HepG2 (cell line): ENCODE results near the gene PLEKHG4B. TPM values are rescaled to one million over a fixed set of nuclear protein-coding genes. Genes with fewer than 3 reads are reported as not detected.

ENCODE experiments used
- ARNT ChIP-seq: fragments of 450-650 bp; IDR thresholded peaks from 2 replicates; pipeline ENCODE4 v1.6.1; 2017
- CCDC6 ChIP-seq: sonication (generic); formaldehyde crosslinking; IDR thresholded peaks from 2 replicates; pipeline ENCODE4 v1.8.1; 2022; ENCODE audit warnings: mild to moderate bottlenecking, missing genetic modification reagents, moderate library complexity
- CEBPG ChIP-seq: IDR thresholded peaks from 2 replicates; pipeline ENCODE4 v1.6.1; 2016
- KMT2B ChIP-seq: IDR thresholded peaks from 2 replicates; pipeline ENCODE4 v1.6.1; 2016; ENCODE audit warnings: missing genetic modification reagents, missing compliant biosample characterization
- PHF20 ChIP-seq: sonication (generic); formaldehyde crosslinking; IDR thresholded peaks from 2 replicates; pipeline ENCODE4 v1.5.0; 2020; ENCODE audit warnings: mild to moderate bottlenecking, missing genetic modification reagents
- TMF1 ChIP-seq: sonication (generic); formaldehyde crosslinking; IDR thresholded peaks from 2 replicates; pipeline ENCODE4 v1.8.1; 2022; ENCODE audit warnings: low read depth, missing genetic modification reagents
- ZKSCAN5 ChIP-seq: sonication (generic); formaldehyde crosslinking; IDR thresholded peaks from 2 replicates; pipeline ENCODE4 v1.5.1; 2020; ENCODE audit warnings: mild to moderate bottlenecking, missing genetic modification reagents
- polyA plus RNA-seq, 8 experiments: library from polyadenylated mRNA; depleted of rRNA in 3 of 8; stranded (reverse) in 7 of 8; unstranded in 1 of 8; fragments of >200 nt; fragmentation: Illumina TruSeq in 4 of 8; extraction: Trizol in 4 of 8; gene quantifications; 2 replicates each; pipeline versions ENCODE4 v1.2.1 to v1.2.3, GENCODE V29; 2011 to 2016; ENCODE audit warnings: low read depth in 4 of 8, missing spikeins in 1 of 8, mixed read lengths in 1 of 8; ENCODE audit not compliant: insufficient read depth in 1 of 8
- total RNA-seq, 5 experiments: library from RNA; depleted of rRNA; stranded (reverse); fragments of >200 nt; fragmentation: Illumina TruSeq; extraction: Trizol; gene quantifications; 2 replicates each; pipeline ENCODE4 v1.2.3, GENCODE V29; 2016; ENCODE audit warnings: low read depth in 1 of 5
- TF ChIP-seq, protein P1 (sequence below): sonication (generic); formaldehyde crosslinking; IDR thresholded peaks from 2 replicates; pipeline ENCODE4 v1.5.0; 2020; ENCODE audit warnings: mild to moderate bottlenecking, missing genetic modification reagents, borderline replicate concordance

The PLEKHG4B gene
- total and polyA plus RNA-seq, 2 of the 13 experiments (the other 11 are each of a cell fraction or from before 2014, with no cell fraction given) = 0.09 TPM; not detected in 1

DNA sequence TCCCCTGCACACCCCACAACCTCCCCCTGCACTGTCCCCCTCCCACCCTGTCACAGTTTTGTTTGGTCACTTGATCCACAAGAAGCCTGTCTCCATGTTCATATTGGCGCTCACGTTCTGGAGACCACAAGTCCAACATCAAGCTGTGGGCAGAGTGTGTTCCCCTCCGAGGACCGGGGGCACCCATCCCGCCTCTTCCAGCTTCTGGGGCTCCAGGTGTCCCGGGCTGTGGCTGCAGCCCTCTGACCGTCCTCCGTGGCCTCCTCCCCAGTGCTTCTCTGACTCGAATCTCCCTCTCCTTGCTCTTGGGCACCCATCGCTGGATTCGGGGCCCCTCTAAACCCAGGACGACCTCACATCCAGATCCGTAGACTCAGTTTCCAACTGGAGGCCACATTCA is 49.2 kb downstream of the PLEKHG4B start (continued):
- TF ChIP-seq, protein P1, sequence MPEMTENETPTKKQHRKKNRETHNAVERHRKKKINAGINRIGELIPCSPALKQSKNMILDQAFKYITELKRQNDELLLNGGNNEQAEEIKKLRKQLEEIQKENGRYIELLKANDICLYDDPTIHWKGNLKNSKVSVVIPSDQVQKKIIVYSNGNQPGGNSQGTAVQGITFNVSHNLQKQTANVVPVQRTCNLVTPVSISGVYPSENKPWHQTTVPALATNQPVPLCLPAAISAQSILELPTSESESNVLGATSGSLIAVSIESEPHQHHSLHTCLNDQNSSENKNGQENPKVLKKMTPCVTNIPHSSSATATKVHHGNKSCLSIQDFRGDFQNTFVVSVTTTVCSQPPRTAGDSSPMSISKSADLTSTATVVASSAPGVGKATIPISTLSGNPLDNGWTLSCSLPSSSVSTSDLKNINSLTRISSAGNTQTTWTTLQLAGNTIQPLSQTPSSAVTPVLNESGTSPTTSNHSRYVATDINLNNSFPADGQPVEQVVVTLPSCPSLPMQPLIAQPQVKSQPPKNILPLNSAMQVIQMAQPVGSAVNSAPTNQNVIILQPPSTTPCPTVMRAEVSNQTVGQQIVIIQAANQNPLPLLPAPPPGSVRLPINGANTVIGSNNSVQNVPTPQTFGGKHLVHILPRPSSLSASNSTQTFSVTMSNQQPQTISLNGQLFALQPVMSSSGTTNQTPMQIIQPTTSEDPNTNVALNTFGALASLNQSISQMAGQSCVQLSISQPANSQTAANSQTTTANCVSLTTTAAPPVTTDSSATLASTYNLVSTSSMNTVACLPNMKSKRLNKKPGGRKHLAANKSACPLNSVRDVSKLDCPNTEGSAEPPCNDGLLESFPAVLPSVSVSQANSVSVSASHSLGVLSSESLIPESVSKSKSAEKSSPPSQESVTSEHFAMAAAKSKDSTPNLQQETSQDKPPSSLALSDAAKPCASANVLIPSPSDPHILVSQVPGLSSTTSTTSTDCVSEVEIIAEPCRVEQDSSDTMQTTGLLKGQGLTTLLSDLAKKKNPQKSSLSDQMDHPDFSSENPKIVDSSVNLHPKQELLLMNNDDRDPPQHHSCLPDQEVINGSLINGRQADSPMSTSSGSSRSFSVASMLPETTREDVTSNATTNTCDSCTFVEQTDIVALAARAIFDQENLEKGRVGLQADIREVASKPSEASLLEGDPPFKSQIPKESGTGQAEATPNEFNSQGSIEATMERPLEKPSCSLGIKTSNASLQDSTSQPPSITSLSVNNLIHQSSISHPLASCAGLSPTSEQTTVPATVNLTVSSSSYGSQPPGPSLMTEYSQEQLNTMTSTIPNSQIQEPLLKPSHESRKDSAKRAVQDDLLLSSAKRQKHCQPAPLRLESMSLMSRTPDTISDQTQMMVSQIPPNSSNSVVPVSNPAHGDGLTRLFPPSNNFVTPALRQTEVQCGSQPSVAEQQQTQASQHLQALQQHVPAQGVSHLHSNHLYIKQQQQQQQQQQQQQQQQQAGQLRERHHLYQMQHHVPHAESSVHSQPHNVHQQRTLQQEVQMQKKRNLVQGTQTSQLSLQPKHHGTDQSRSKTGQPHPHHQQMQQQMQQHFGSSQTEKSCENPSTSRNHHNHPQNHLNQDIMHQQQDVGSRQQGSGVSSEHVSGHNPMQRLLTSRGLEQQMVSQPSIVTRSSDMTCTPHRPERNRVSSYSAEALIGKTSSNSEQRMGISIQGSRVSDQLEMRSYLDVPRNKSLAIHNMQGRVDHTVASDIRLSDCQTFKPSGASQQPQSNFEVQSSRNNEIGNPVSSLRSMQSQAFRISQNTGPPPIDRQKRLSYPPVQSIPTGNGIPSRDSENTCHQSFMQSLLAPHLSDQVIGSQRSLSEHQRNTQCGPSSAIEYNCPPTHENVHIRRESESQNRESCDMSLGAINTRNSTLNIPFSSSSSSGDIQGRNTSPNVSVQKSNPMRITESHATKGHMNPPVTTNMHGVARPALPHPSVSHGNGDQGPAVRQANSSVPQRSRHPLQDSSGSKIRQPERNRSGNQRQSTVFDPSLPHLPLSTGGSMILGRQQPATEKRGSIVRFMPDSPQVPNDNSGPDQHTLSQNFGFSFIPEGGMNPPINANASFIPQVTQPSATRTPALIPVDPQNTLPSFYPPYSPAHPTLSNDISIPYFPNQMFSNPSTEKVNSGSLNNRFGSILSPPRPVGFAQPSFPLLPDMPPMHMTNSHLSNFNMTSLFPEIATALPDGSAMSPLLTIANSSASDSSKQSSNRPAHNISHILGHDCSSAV (CRISPR knock-in tag) = no peak
- TF ChIP-seq ZKSCAN5 (CRISPR knock-in tag) (no peak), ARNT (no peak), CEBPG (CRISPR knock-in tag) (no peak), TMF1 (CRISPR knock-in tag) (no peak), PHF20 (CRISPR knock-in tag) (no peak), KMT2B (CRISPR knock-in tag) (no peak), CCDC6 (CRISPR knock-in tag) (no peak)
